H1 (cell line): Measurements from ENCODE around the gene MACROD2. TPM values are rescaled to one million over a fixed set of nuclear protein-coding genes. Genes with fewer than 3 reads are reported as not detected.

Experiments used
- CTCF ChIA-PET: fragments of 300-600 bp; sonication (Branson Sonifier 250); formaldehyde crosslinking; loops from one replicate; lab custom pipeline; 2021; ENCODE audit not compliant: partially characterized antibody; lab: Charles Lee
- POLR2A ChIA-PET: fragments of 300-600 bp; sonication (Branson Sonifier 250); formaldehyde crosslinking; loops from one replicate; lab custom pipeline; 2021; ENCODE audit warnings: inconsistent platforms; ENCODE audit not compliant: partially characterized antibody; lab: Charles Lee
- DNase-seq, 2 experiments: peaks; one replicate each; pipeline versions ENCODE4 v3.0.0 to v3.0.0-alpha.2; 2010 to 2022; ENCODE audit warnings: low spot score in 2 of 2, low read depth in 1 of 2, mixed read lengths in 1 of 2
- FAIRE-seq: peaks from 2 replicates; lab custom pipeline; 2011; peaks lifted over from hg19 to GRCh38; lab: Jason Lieb, UNC
- H2AFZ ChIP-seq: 2 replicates; pipeline ENCODE4 v1.8.1; 2012; ENCODE audit warnings: low read length, inconsistent platforms
- H2AK5ac ChIP-seq: 2 replicates; pipeline ENCODE4 v1.6.1; 2013; ENCODE audit warnings: low read depth, low read length
- H2BK120ac ChIP-seq: replicated peaks from 2 replicates; pipeline ENCODE3; 2013; ENCODE audit warnings: low read depth, low read length, inconsistent platforms
- H2BK12ac ChIP-seq: 2 replicates; pipeline ENCODE4 v1.6.1; 2013; ENCODE audit warnings: low read depth, low read length
- H2BK15ac ChIP-seq: 2 replicates; pipeline ENCODE4 v1.6.1; 2013; ENCODE audit warnings: low read length
- H2BK20ac ChIP-seq: 2 replicates; pipeline ENCODE4 v1.6.1; 2013; ENCODE audit warnings: low read length
- H2BK5ac ChIP-seq: 2 replicates; pipeline ENCODE4 v1.6.1; 2013; ENCODE audit warnings: low read depth, low read length
- H3K14ac ChIP-seq: 2 replicates; pipeline ENCODE4 v1.6.1; 2013; ENCODE audit warnings: inconsistent platforms; ENCODE audit not compliant: insufficient read length
- H3K18ac ChIP-seq: 2 replicates; pipeline ENCODE4 v1.6.1; 2013; ENCODE audit warnings: low read length; ENCODE audit errors: extremely low read depth
- H3K23ac ChIP-seq: 2 replicates; pipeline ENCODE4 v1.6.1; 2013; ENCODE audit warnings: inconsistent platforms; ENCODE audit not compliant: insufficient read length
- H3K23me2 ChIP-seq: 2 replicates; pipeline ENCODE4 v1.6.1; 2013; ENCODE audit warnings: low read depth, low read length
- H3K27ac ChIP-seq: 2 replicates; pipeline ENCODE4 v1.6.1; 2011; ENCODE audit warnings: low read depth, low read length, inconsistent platforms
- H3K27me3 ChIP-seq, 4 experiments: replicated peaks in 1 of 4; 1 replicate in 1 of 4; 2 replicates in 3 of 4; pipeline versions ENCODE4 v1.6.1 to v1.8.1; 2011 to 2013; ENCODE audit warnings: low read length in 3 of 4, mild to moderate bottlenecking in 3 of 4, inconsistent platforms in 2 of 4, mixed read lengths in 2 of 4, moderate library complexity in 1 of 4; ENCODE audit not compliant: control insufficient read depth in 3 of 4, insufficient read depth in 3 of 4; ENCODE audit errors: extremely low read depth in 1 of 4
- H3K36me3 ChIP-seq, 4 experiments: 2 replicates each; pipeline versions ENCODE4 v1.6.1 to v1.8.1; 2011 to 2013; ENCODE audit warnings: mild to moderate bottlenecking in 4 of 4, low read length in 3 of 4, moderate library complexity in 2 of 4, control low read depth in 1 of 4, inconsistent platforms in 1 of 4; ENCODE audit not compliant: insufficient read depth in 4 of 4, control insufficient read depth in 2 of 4
- H3K4ac ChIP-seq: replicated peaks from 2 replicates; pipeline ENCODE3; 2013; ENCODE audit warnings: low read length, low read depth, mixed read lengths, inconsistent platforms; ENCODE audit not compliant: insufficient read length
- H3K4me1 ChIP-seq, 4 experiments: replicated peaks in 1 of 4; 1 replicate in 1 of 4; 2 replicates in 3 of 4; pipeline versions ENCODE4 v1.6.1 to v1.8.1; 2011 to 2013; ENCODE audit warnings: low read length in 3 of 4, inconsistent platforms in 2 of 4, mixed read lengths in 1 of 4; ENCODE audit not compliant: insufficient read depth in 4 of 4, control insufficient read depth in 3 of 4
- H3K4me2 ChIP-seq, 2 experiments: 2 replicates each; pipeline versions ENCODE4 v1.6.1 to v1.8.1; 2011 to 2013; ENCODE audit warnings: low read depth in 2 of 2, low read length in 2 of 2, control low read depth in 1 of 2, inconsistent platforms in 1 of 2, mild to moderate bottlenecking in 1 of 2; ENCODE audit not compliant: insufficient read depth in 1 of 2
- H3K4me3 ChIP-seq, 4 experiments: fragments of 200-600, 300-600 bp in 1 of 4; sonication (generic), shearing (Covaris generic), sonication (Bioruptor Twin) in 1 of 4; 2 replicates each; pipeline versions ENCODE4 v1.5.1 to v1.8.1; 2011 to 2016; ENCODE audit warnings: low read length in 4 of 4, low read depth in 3 of 4, control low read depth in 2 of 4, inconsistent platforms in 2 of 4, mild to moderate bottlenecking in 2 of 4, mixed read lengths in 1 of 4, moderate library complexity in 1 of 4; ENCODE audit not compliant: insufficient read depth in 2 of 4; ENCODE audit errors: extremely low read depth in 1 of 4
- H3K56ac ChIP-seq: replicated peaks from 2 replicates; pipeline ENCODE3; 2013; ENCODE audit warnings: low read depth, mild to moderate bottlenecking, mixed read lengths, low read length, inconsistent platforms; ENCODE audit not compliant: insufficient read length
- H3K79me1 ChIP-seq: 2 replicates; pipeline ENCODE4 v1.6.1; 2013; ENCODE audit warnings: low read depth, low read length, control low read depth
- H3K79me2 ChIP-seq, 2 experiments: 2 replicates each; pipeline versions ENCODE4 v1.6.1 to v1.8.1; 2012 to 2013; ENCODE audit warnings: low read length in 2 of 2, mild to moderate bottlenecking in 2 of 2, inconsistent platforms in 1 of 2; ENCODE audit not compliant: insufficient read depth in 2 of 2, control insufficient read depth in 1 of 2
- H3K9ac ChIP-seq, 4 experiments: replicated peaks in 1 of 4; 1 replicate in 1 of 4; 2 replicates in 3 of 4; pipeline versions ENCODE4 v1.6.1 to v1.8.1; 2011 to 2013; ENCODE audit warnings: low read depth in 3 of 4, low read length in 3 of 4, control low read depth in 2 of 4, mild to moderate bottlenecking in 2 of 4, moderate library complexity in 2 of 4, inconsistent platforms in 1 of 4; ENCODE audit errors: extremely low read depth in 1 of 4
- H3K9me3 ChIP-seq, 2 experiments: 2 replicates each; pipeline versions ENCODE4 v1.6.1 to v1.8.1; 2012 to 2013; ENCODE audit warnings: mild to moderate bottlenecking in 2 of 2, moderate library complexity in 2 of 2, control low read depth in 1 of 2, inconsistent platforms in 1 of 2, low read depth in 1 of 2, low read length in 1 of 2, mixed read lengths in 1 of 2; ENCODE audit not compliant: insufficient read depth in 2 of 2
- H4K20me1 ChIP-seq, 2 experiments: replicated peaks in 1 of 2; 2 replicates each; pipeline versions ENCODE3 to v1.8.1; 2011 to 2013; ENCODE audit warnings: inconsistent platforms in 2 of 2, low read length in 2 of 2, mild to moderate bottlenecking in 1 of 2; ENCODE audit not compliant: insufficient read depth in 2 of 2, control insufficient read depth in 1 of 2
- H4K5ac ChIP-seq: 2 replicates; pipeline ENCODE4 v1.6.1; 2013; ENCODE audit warnings: low read length, low read depth, mixed read lengths, inconsistent platforms; ENCODE audit not compliant: insufficient read length
- H4K8ac ChIP-seq: 2 replicates; pipeline ENCODE4 v1.8.0; 2013; ENCODE audit warnings: mild to moderate bottlenecking, moderate library complexity, low read length, inconsistent platforms; ENCODE audit not compliant: insufficient read depth; ENCODE audit errors: extremely low read depth
- H4K91ac ChIP-seq: replicated peaks from 2 replicates; pipeline ENCODE3; 2013; ENCODE audit warnings: low read length, mixed read lengths, inconsistent platforms; ENCODE audit not compliant: insufficient read length
- ATF3 ChIP-seq: IDR thresholded peaks from 2 replicates; pipeline ENCODE4 v1.6.1; 2011; ENCODE audit warnings: low read depth, mild to moderate bottlenecking, low read length; ENCODE audit not compliant: insufficient read depth
- EP300 ChIP-seq, 2 experiments: IDR thresholded peaks; 1 replicate in 1 of 2; 2 replicates in 1 of 2; pipeline ENCODE4 v1.6.1; 2011 to 2012; ENCODE audit warnings: low read depth in 2 of 2, low read length in 2 of 2, mild to moderate bottlenecking in 2 of 2, borderline replicate concordance in 1 of 2, inconsistent platforms in 1 of 2, moderate library complexity in 1 of 2
- WGBS, 2 experiments: shearing (Covaris generic) in 1 of 2; methylation state at CpG; one replicate each; pipeline versions ENCODE4 v1.1.6 to v1.1.7; 2013 to 2015; ENCODE audit warnings: low lambda C conversion rate in 2 of 2, mixed read lengths in 2 of 2, inconsistent platforms in 1 of 2, low coverage in 1 of 2, missing lambda C conversion rate in 1 of 2; ENCODE audit not compliant: insufficient replicate concordance in 2 of 2, insufficient coverage in 1 of 2, insufficient read length in 1 of 2; ENCODE audit errors: extremely low coverage in 1 of 2, missing lambda C conversion rate in 1 of 2; 5-methylcytosine and 5-hydroxymethylcytosine counted together
- polyA plus RNA-seq, 7 experiments: library from polyadenylated mRNA; depleted of rRNA in 3 of 7; stranded (reverse) in 5 of 7; unstranded in 2 of 7; fragments of >200 nt in 5 of 7; fragments of 200-250 nt in 2 of 7; gene quantifications; 1 replicate in 5 of 7; 2 replicates in 1 of 7; 4 replicates in 1 of 7; pipeline versions ENCODE4 v1.2.1 to v1.2.3, GENCODE V29; 2011 to 2013; ENCODE audit warnings: missing spikeins in 2 of 7, mixed read lengths in 2 of 7
- total RNA-seq: library from RNA; stranded (reverse); fragmentation: NEBNext Ultra II Directional; extraction: Animal tissue kit (Norgen Biotek cat#: 25700); gene quantifications from 2 replicates; pipeline ENCODE4 v1.2.1, GENCODE V29; 2021

Gene MACROD2
- total and polyA plus RNA-seq, 2 of the 8 experiments (the other 6 are each of a cell fraction or from before 2014, with no cell fraction given), result 0.70 to 3.9 TPM

- no peaks in the 10 kb centered on the region for H3K4me1 ChIP-seq
- H4K5ac ChIP-seq, result no peak overlapping the region
- H3K23ac ChIP-seq, result no peak overlapping the region
- ChIA-PET POLR2A (no interaction called here), CTCF (no interaction called here)
- peaks cover 6 to 8% of the 10 kb centered on the region in 2 experiments; a peak in 3 of 4 replicates for H3K9me3 ChIP-seq
- no peak overlapping the region for H3K4me3 ChIP-seq
- no peaks in the 10 kb centered on the region for H3K79me1 ChIP-seq
- no peak overlapping the region for H3K56ac ChIP-seq
- no peak overlapping the region for H3K18ac ChIP-seq
- no peak overlapping the region for H3K4ac ChIP-seq
- no peak overlapping the region for H2BK12ac ChIP-seq
- no peak overlapping the region for H3K9ac ChIP-seq
- no peak overlapping the region for H2BK120ac ChIP-seq
- 91% methylated on average over 7 of the region's 7 CpGs; no CpG with 5 or more reads in 1 of the 2 experiments for WGBS, 2 experiments
- DNase-seq (no peak), FAIRE-seq (no peak)
- no peak overlapping the region for H2BK15ac ChIP-seq
- H2AFZ ChIP-seq, result no peak overlapping the region
- no peak overlapping the region for H3K27ac ChIP-seq
- H3K4me2 ChIP-seq, result no peak overlapping the region
- no peaks in the 10 kb centered on the region for H3K79me2 ChIP-seq
- no peak overlapping the region for H2BK20ac ChIP-seq
- no peak overlapping the region for H4K91ac ChIP-seq
- peaks cover 0 to 9% (median 0%) of the 10 kb centered on the region in 4 experiments; a peak in 2 of 8 replicates for H3K36me3 ChIP-seq
- no peak overlapping the region for H4K8ac ChIP-seq
- no peak overlapping the region for H2AK5ac ChIP-seq
- H3K23me2 ChIP-seq, result no peaks in the 10 kb centered on the region
- H3K27me3 ChIP-seq, result peaks cover 0 to 1% (median 0%) of the 10 kb centered on the region in 4 experiments; a peak in 1 of 7 replicates
- no peaks in the 10 kb centered on the region for H4K20me1 ChIP-seq
- no peak for TF ChIP-seq EP300 (IDR thresholded peaks at IDR 0.05; ENCODE audit: borderline replicate concordance in 1 of 2, low read depth in 2 of 2, low read length in 2 of 2)
- TF ChIP-seq ATF3, result no peak
- no peak overlapping the region for H3K14ac ChIP-seq
- H2BK5ac ChIP-seq, result no peak overlapping the region
Observed at GRCh38 chr20:14986656-14987055, 991.3 kb downstream of the MACROD2 start.
